GM10248 (cell line): ENCODE measurements around the gene PCDHGA6.
"Not testable (repeated sequence)": the region's sequence is repeated elsewhere in the genome, so short reads cannot be mapped to it uniquely, and the experiment has no call there.

Experiments used
- CTCF ChIA-PET: fragments of 300-600 bp; sonication (Branson Sonifier 250); formaldehyde crosslinking; extraction: SDS; loops from one replicate; lab custom pipeline; 2021; ENCODE audit warnings: antibody characterized with exemption; lab: Yijun Ruan, JAX
- POLR2A ChIA-PET: fragments of 350-650 bp; sonication (Branson Sonifier 250); formaldehyde crosslinking; extraction: SDS; loops from one replicate; lab custom pipeline; 2020; ENCODE audit warnings: antibody characterized with exemption; lab: Yijun Ruan, JAX
- DNase-seq: peaks from one replicate; pipeline ENCODE4 v3.0.0; 2012; ENCODE audit errors: extremely low spot score
- TF ChIP-seq, protein P1 (sequence below): IDR thresholded peaks from 2 replicates; pipeline ENCODE4 v1.5.1; 2012; ENCODE audit warnings: mild to moderate bottlenecking, low read depth; ENCODE audit errors: extremely low read depth, missing control alignments, control extremely low read depth

The PCDHGA6 gene

GRCh38 chr5:141398608-141399007 is 24.9 kb downstream of the PCDHGA6 start:
- no peak for DNase-seq
- ChIA-PET CTCF (interaction anchor here (1.0 kb wide), 1 partner anchor 19 kb away, joined by 3 read pairs; the partner anchor contains the start of gene PCDHGB7), POLR2A (no interaction called here)
- TF ChIP-seq, protein P1, sequence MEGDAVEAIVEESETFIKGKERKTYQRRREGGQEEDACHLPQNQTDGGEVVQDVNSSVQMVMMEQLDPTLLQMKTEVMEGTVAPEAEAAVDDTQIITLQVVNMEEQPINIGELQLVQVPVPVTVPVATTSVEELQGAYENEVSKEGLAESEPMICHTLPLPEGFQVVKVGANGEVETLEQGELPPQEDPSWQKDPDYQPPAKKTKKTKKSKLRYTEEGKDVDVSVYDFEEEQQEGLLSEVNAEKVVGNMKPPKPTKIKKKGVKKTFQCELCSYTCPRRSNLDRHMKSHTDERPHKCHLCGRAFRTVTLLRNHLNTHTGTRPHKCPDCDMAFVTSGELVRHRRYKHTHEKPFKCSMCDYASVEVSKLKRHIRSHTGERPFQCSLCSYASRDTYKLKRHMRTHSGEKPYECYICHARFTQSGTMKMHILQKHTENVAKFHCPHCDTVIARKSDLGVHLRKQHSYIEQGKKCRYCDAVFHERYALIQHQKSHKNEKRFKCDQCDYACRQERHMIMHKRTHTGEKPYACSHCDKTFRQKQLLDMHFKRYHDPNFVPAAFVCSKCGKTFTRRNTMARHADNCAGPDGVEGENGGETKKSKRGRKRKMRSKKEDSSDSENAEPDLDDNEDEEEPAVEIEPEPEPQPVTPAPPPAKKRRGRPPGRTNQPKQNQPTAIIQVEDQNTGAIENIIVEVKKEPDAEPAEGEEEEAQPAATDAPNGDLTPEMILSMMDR = no peak

DNA sequence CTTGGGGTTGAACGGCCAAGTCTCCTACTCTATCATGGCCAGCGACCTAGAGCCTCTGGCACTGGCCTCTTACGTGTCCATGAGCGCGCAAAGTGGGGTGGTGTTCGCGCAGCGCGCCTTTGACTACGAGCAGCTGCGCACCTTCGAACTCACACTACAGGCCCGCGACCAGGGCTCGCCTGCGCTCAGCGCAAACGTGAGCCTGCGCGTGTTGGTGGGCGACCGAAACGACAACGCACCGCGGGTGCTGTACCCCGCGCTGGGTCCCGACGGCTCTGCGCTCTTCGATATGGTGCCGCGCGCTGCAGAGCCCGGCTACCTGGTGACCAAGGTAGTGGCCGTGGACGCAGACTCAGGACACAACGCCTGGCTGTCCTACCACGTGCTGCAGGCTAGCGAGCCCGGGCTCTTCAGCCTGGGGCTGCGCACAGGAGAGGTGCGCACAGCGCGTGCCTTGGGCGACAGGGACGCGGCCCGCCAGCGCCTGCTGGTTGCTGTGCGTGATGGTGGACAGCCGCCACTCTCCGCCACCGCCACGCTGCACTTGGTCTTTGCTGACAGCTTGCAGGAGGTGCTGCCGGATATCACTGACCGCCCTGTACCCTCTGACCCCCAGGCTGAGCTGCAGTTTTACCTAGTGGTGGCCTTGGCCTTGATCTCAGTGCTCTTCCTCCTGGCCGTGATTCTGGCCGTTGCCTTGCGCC is 26.0 kb downstream of the PCDHGA6 start:
- ChIA-PET POLR2A (no interaction called here), CTCF (interaction anchor here (0.9 to 1.9 kb wide), 2 partner anchors 21 to 60 kb away, joined by 3 to 6 read pairs; partner anchors contain the start of gene PCDHGA11)
- TF ChIP-seq, protein P1 = no peak
- no peak for DNase-seq

GRCh38 chr5:141402553-141403243 is 29.0 kb downstream of the PCDHGA6 start, which contains the start of gene PCDHGA9:
Gene PCDHGA9 (plus strand): TSS chr5:141402778. CDS start chr5:141402953, 175 bp downstream.
- no peak for DNase-seq
- TF ChIP-seq, protein P1 = peak; percentile 15
- CTCF ChIA-PET = interaction anchor here (1.4 to 1.5 kb wide), 3 partner anchors 15 to 165 kb away, joined by 3 to 6 read pairs (median 3); partner anchors contain the start of gene PCDHGB7
- POLR2A ChIA-PET = no interaction called here

- TF ChIP-seq, protein P1 = no peak
- no peak for DNase-seq
- CTCF ChIA-PET = interaction anchor here (1.4 to 1.5 kb wide), 3 partner anchors 14 to 164 kb away, joined by 3 to 6 read pairs (median 3); partner anchors contain the start of gene PCDHGB7
- POLR2A ChIA-PET = no interaction called here
These were observed 29.7 kb downstream of the PCDHGA6 start for GRCh38 chr5:141403387-141403786.

DNA sequence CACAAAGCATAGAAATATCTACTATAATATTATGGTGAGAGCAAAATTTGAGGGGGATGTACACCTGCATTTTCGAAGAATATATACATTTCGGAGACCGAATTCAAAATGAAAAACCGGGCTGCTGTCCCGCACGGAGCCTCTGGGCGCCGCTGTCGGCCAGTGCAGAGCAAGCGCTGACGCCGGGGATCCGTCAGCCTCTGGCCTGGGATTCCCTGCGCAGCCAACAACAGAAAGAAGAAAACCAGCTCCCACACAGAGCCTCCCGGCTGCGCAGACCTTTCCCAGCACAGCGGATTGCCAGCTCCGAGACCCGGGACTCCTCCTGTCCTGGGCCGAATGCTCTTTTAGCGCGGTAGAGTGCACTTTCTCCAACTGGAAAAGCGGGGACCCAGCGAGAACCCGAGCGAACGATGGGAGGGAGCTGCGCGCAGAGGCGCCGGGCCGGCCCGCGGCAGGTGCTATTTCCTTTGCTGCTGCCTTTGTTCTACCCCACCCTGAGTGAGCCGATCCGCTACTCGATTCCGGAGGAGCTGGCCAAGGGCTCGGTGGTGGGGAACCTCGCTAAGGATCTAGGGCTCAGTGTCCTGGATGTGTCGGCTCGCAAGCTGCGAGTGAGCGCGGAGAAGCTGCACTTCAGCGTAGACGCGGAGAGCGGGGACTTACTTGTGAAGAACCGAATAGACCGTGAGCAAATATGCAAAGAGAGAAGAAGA is 34.3 kb downstream of the PCDHGA6 start, which contains the start of gene PCDHGB6:
TSS of gene PCDHGB6 (plus strand) at position 232 of the 716 bp plus-strand sequence. CDS start at position 414, 182 bp downstream.
- CTCF ChIA-PET = interaction anchor here (0.6 to 4.2 kb wide), 21 partner anchors 10 to 553 kb away, joined by 3 to 42 read pairs (median 4); partner anchors contain the start of genes PCDHGA1, PCDHGA11, PCDHGB2 and PCDHGB5
- POLR2A ChIA-PET = not testable (repeated sequence)
- TF ChIP-seq, protein P1 = peak; percentile 55
- peak; percentile 57 for DNase-seq
